Cardiac muscle cell (in vitro differentiated cells and primary cell): ENCODE data around the gene C11orf97. TPM values are rescaled to one million over a fixed set of nuclear protein-coding genes. Genes with fewer than 3 reads are reported as not detected.

Source experiments
- DNase-seq, 2 donors: peaks; one replicate each; pipeline versions ENCODE4 v3.0.0 to v3.0.0-alpha.2; 2010 to 2017; ENCODE audit warnings: low read depth in 1 of 2, low spot score in 1 of 2
- H3K27ac ChIP-seq: fragments of 200-600 bp; sonication (generic); 2 replicates; pipeline ENCODE4 v1.5.1; 2016
- H3K27me3 ChIP-seq: fragments of 200-600 bp; sonication (generic); 2 replicates; pipeline ENCODE4 v1.6.0; 2016; ENCODE audit warnings: control low read depth
- H3K36me3 ChIP-seq: fragments of 200-600 bp; sonication (generic); 2 replicates; pipeline ENCODE4 v1.5.1; 2016; ENCODE audit warnings: control low read depth
- H3K4me1 ChIP-seq: fragments of 200-600 bp; sonication (generic); 2 replicates; pipeline ENCODE4 v1.8.1; 2017; ENCODE audit warnings: low read depth, mild to moderate bottlenecking, mixed run types
- H3K4me3 ChIP-seq: fragments of 200-600 bp; sonication (generic); 2 replicates; pipeline ENCODE4 v1.5.1; 2016; ENCODE audit warnings: mild to moderate bottlenecking
- H3K9me3 ChIP-seq: fragments of 200-600 bp; sonication (generic); 2 replicates; pipeline ENCODE4 v1.5.1; 2017; ENCODE audit warnings: low read depth, mild to moderate bottlenecking, control low read depth
- polyA plus RNA-seq: library from polyadenylated mRNA; unstranded; fragments of >200 nt; fragmentation: Nextera tagmentation; extraction: Ambion mirVana; gene quantifications from 2 replicates; pipeline ENCODE4 v1.2.1, GENCODE V29; 2016
- total RNA-seq: library from RNA; depleted of rRNA; stranded (reverse); fragments of >200 nt; gene quantifications from 2 replicates; pipeline ENCODE4 v1.2.3, GENCODE V29; 2016
- TF ChIP-seq, protein P1 (sequence below): IDR thresholded peaks from 2 replicates; pipeline ENCODE4 v1.5.1; 2012; ENCODE audit warnings: low read depth, mild to moderate bottlenecking, low read length

Gene C11orf97
- total and polyA plus RNA-seq, 2 experiments from 2014 or later = not detected

- no peak overlapping the region for H3K4me3 ChIP-seq
These were observed 47.1 kb downstream of the C11orf97 start for GRCh38 chr11:94559361-94559760.

DNA sequence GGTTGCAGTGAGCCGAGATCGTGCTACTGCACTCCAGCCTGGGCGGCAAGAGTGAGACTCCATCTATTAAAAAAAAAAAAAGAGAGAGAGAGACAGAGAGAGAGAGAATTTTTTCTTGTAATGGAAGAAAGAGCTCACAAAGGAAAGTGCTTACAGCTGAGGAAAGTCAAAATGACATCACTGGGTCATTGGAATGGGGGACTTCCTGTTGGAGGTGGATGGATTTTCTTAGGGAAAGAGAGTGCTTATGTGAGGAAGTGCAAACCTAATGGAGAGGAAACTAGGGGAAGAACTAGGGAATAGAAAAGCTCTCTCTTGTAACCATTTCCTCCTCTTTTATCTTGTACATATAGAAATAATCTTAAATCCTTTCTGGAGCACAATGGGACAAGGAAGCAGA is 48.6 kb downstream of the C11orf97 start:
- H3K4me1 ChIP-seq = peaks cover 25% of the 10 kb centered on the region
- no peak overlapping the region for H3K4me3 ChIP-seq
- TF ChIP-seq, protein P1, sequence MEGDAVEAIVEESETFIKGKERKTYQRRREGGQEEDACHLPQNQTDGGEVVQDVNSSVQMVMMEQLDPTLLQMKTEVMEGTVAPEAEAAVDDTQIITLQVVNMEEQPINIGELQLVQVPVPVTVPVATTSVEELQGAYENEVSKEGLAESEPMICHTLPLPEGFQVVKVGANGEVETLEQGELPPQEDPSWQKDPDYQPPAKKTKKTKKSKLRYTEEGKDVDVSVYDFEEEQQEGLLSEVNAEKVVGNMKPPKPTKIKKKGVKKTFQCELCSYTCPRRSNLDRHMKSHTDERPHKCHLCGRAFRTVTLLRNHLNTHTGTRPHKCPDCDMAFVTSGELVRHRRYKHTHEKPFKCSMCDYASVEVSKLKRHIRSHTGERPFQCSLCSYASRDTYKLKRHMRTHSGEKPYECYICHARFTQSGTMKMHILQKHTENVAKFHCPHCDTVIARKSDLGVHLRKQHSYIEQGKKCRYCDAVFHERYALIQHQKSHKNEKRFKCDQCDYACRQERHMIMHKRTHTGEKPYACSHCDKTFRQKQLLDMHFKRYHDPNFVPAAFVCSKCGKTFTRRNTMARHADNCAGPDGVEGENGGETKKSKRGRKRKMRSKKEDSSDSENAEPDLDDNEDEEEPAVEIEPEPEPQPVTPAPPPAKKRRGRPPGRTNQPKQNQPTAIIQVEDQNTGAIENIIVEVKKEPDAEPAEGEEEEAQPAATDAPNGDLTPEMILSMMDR = no peak
- H3K27me3 ChIP-seq = no peaks in the 10 kb centered on the region
- DNase-seq = no peak
- no peaks in the 10 kb centered on the region for H3K9me3 ChIP-seq
- H3K36me3 ChIP-seq = no peaks in the 10 kb centered on the region
- no peak overlapping the region for H3K27ac ChIP-seq

More at GRCh38 chr11:94559361-94559760, 47.1 kb downstream of the C11orf97 start:
- H3K9me3 ChIP-seq = no peaks in the 10 kb centered on the region
- no peaks in the 10 kb centered on the region for H3K36me3 ChIP-seq
- TF ChIP-seq, protein P1 = no peak
- no peak for DNase-seq
- H3K27me3 ChIP-seq = no peaks in the 10 kb centered on the region
- H3K27ac ChIP-seq = no peak overlapping the region
- H3K4me1 ChIP-seq = peaks cover 24% of the 10 kb centered on the region

- H3K4me1 ChIP-seq = peaks cover 25% of the 10 kb centered on the region
- DNase-seq = peak; percentile 45 to 75
- H3K36me3 ChIP-seq = no peaks in the 10 kb centered on the region
- TF ChIP-seq, protein P1 = peak; percentile 41
- H3K9me3 ChIP-seq = no peaks in the 10 kb centered on the region
- H3K27ac ChIP-seq = peak overlapping the region; percentile 96
- H3K27me3 ChIP-seq = no peaks in the 10 kb centered on the region
- no peak overlapping the region for H3K4me3 ChIP-seq
These were observed 51.1 kb downstream of the C11orf97 start for GRCh38 chr11:94563176-94563847.

- TF ChIP-seq, protein P1 = no peak
- Histone ChIP-seq H3K27ac (peak overlapping the region; percentile 96), H3K4me3 (no peak overlapping the region), H3K9me3 (no peaks in the 10 kb centered on the region), H3K27me3 (no peaks in the 10 kb centered on the region), H3K36me3 (no peaks in the 10 kb centered on the region), H3K4me1 (peaks cover 25% of the 10 kb centered on the region)
- no peak for DNase-seq
These were observed 51.7 kb downstream of the C11orf97 start for GRCh38 chr11:94563848-94564467.

- no peak for DNase-seq
- Histone ChIP-seq H3K27ac (no peak within 1 kb of the TSS), H3K36me3 (no peaks in the 10 kb centered on the region), H3K4me3 (no peak within 1 kb of the TSS), H3K27me3 (no peaks in the 10 kb centered on the region), H3K9me3 (no peaks in the 10 kb centered on the region), H3K4me1 (peaks cover 21% of the 10 kb centered on the region)
- TF ChIP-seq, protein P1 = no peak
These were observed 55.0 kb downstream of the C11orf97 start, which contains the start of gene PIWIL4 for GRCh38 chr11:94567181-94567670. TSS of gene PIWIL4 (plus strand) at chr11:94567368. CDS start at chr11:94567519, 151 bp downstream.
